SK-N-SH treated with all-trans-retinoic acid at 6 μM for 48 hours (cell line): ENCODE data around the gene LARGE1.

Source experiments
- ATAC-seq: fragments of 200-7000 bp; cut with Tn5 transposase; 3 replicates; pipeline ENCODE4 v1.9.1; 2020; ENCODE audit warnings: mild to moderate bottlenecking, moderate library complexity
- BACH2 ChIP-seq: fragments of 250-450 bp; sonication (Bioruptor Pico); IDR thresholded peaks from 2 replicates; pipeline ENCODE4 v1.9.0; 2021; ENCODE audit warnings: mild to moderate bottlenecking, borderline replicate concordance
- CREB5 ChIP-seq: fragments of 250-450 bp; sonication (Bioruptor Pico); IDR thresholded peaks from 2 replicates; pipeline ENCODE4 v1.5.1; 2020; ENCODE audit warnings: low read depth, mild to moderate bottlenecking, moderate library complexity
- CSDC2 ChIP-seq: fragments of 250-450 bp; sonication (Bioruptor Pico); IDR thresholded peaks from 2 replicates; pipeline ENCODE4 v1.5.0; 2020; ENCODE audit warnings: mild to moderate bottlenecking, moderate library complexity
- CSRNP3 ChIP-seq: fragments of 250-450 bp; sonication (Bioruptor Pico); IDR thresholded peaks from 2 replicates; pipeline ENCODE4 v1.5.1; 2021; ENCODE audit warnings: mild to moderate bottlenecking, moderate library complexity
- ESRRG ChIP-seq: fragments of 250-450 bp; sonication (Bioruptor Pico); IDR thresholded peaks from 2 replicates; pipeline ENCODE4 v1.6.1; 2021; ENCODE audit warnings: mild to moderate bottlenecking
- GLIS3 ChIP-seq: fragments of 250-450 bp; sonication (Bioruptor Pico); IDR thresholded peaks from 2 replicates; pipeline ENCODE4 v1.5.0; 2020; ENCODE audit warnings: mild to moderate bottlenecking, moderate library complexity
- OSR1 ChIP-seq: fragments of 250-450 bp; sonication (Bioruptor Pico); IDR thresholded peaks from 2 replicates; pipeline ENCODE4 v1.8.0; 2022; ENCODE audit warnings: moderate library complexity, mild to moderate bottlenecking, inconsistent platforms
- PPARA ChIP-seq: fragments of 250-450 bp; sonication (Bioruptor Pico); IDR thresholded peaks from 2 replicates; pipeline ENCODE4 v1.5.0; 2020; ENCODE audit warnings: mild to moderate bottlenecking, borderline replicate concordance
- RARB ChIP-seq: fragments of 250-450 bp; sonication (Bioruptor Pico); IDR thresholded peaks from 2 replicates; pipeline ENCODE4 v1.8.0; 2021; ENCODE audit warnings: mild to moderate bottlenecking, moderate library complexity
- SNAI2 ChIP-seq: fragments of 250-450 bp; sonication (Bioruptor Pico); IDR thresholded peaks from 2 replicates; pipeline ENCODE4 v1.5.0; 2020; ENCODE audit warnings: mild to moderate bottlenecking, moderate library complexity
- TOX ChIP-seq: fragments of 250-450 bp; sonication (Bioruptor Pico); IDR thresholded peaks from 2 replicates; pipeline ENCODE4 v1.8.0; 2021; ENCODE audit warnings: mild to moderate bottlenecking, moderate library complexity, borderline replicate concordance
- ZC3H10 ChIP-seq: fragments of 250-450 bp; sonication (Bioruptor Pico); IDR thresholded peaks from 2 replicates; pipeline ENCODE4 v1.5.1; 2021; ENCODE audit warnings: mild to moderate bottlenecking, moderate library complexity
- ZFP3 ChIP-seq: fragments of 250-450 bp; sonication (Bioruptor Pico); IDR thresholded peaks from 2 replicates; pipeline ENCODE4 v1.5.0; 2020; ENCODE audit warnings: mild to moderate bottlenecking, moderate library complexity
- ZFP30 ChIP-seq: fragments of 450-650 bp; formaldehyde crosslinking; IDR thresholded peaks from 2 replicates; pipeline ENCODE4 v1.5.0; 2022; ENCODE audit warnings: mild to moderate bottlenecking, moderate library complexity
- ZNF70 ChIP-seq: fragments of 450-650 bp; formaldehyde crosslinking; IDR thresholded peaks from 2 replicates; pipeline ENCODE4 v1.5.0; 2020; ENCODE audit warnings: mild to moderate bottlenecking, moderate library complexity
- ZNF8 ChIP-seq: fragments of 450-650 bp; formaldehyde crosslinking; IDR thresholded peaks from 2 replicates; pipeline ENCODE4 v1.5.0; 2020; ENCODE audit warnings: mild to moderate bottlenecking, moderate library complexity
- TF ChIP-seq, protein P1 (sequence below): fragments of 250-450 bp; sonication (Bioruptor Pico); IDR thresholded peaks from 2 replicates; pipeline ENCODE4 v1.8.0; 2020; ENCODE audit warnings: mild to moderate bottlenecking, moderate library complexity, borderline replicate concordance
- TF ChIP-seq, protein P2 (sequence below): fragments of 250-450 bp; sonication (Bioruptor Pico); IDR thresholded peaks from 2 replicates; pipeline ENCODE4 v1.5.0; 2020; ENCODE audit warnings: mild to moderate bottlenecking, moderate library complexity

The LARGE1 gene

DNA sequence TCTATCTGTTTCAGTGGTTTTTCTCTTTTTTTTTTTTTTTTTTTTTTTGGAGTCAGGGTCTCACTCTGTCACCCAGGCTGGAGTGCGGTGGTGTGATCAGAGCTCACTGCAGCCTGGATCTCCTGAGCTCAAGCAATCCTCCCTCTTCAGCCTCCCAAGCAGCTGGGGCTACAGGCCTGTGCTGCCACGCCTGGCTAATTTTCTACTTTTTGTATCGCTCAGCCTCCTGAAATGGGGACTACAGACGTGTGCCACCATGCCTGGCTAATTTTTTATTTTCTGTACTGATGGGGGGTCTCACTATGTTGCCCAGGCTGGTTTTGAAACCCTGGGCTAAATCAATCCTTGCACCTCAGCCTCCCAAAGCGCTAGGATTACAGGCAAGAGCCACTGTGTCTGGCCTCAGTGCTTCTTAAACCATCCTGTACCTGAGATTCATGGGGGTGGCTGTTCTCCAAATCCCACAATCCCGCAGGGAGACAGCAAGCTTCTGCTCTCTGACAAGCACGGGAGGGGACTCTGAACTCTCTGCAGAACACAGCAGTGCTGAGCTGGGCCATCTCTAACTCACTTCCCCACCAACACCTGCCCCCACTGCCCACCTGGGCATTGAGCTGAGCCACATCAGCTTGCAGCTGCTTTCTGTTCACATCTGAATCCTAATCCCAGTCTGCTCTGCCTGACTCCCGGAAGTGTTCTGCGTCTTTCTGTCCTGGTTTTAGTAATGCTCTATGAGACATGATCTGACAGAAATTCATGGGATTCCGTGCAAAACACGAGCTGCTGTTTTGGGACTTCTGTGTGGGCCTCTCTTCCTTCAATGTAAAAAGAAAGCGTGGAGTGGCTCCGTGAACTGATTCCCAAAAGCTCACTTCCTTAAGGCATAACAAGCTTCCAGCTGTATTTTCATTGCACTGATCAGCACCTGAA, 400.0 kb downstream of the LARGE1 start:
- TF ChIP-seq TOX (CRISPR knock-in tag) (no peak), GLIS3 (CRISPR knock-in tag) (no peak), PPARA (CRISPR knock-in tag) (no peak), CSRNP3 (CRISPR knock-in tag) (no peak), OSR1 (CRISPR knock-in tag) (no peak), ZNF8 (CRISPR knock-in tag) (no peak), BACH2 (CRISPR knock-in tag) (no peak)
- no peak for ATAC-seq

GRCh38 chr22:33519071-33519973, 401.0 kb downstream of the LARGE1 start:
- TF ChIP-seq RARB (CRISPR knock-in tag) = no peak
- TF ChIP-seq SNAI2 (CRISPR knock-in tag) = no peak
- no peak for TF ChIP-seq GLIS3 (CRISPR knock-in tag)
- no peak for TF ChIP-seq CSDC2 (CRISPR knock-in tag)
- TF ChIP-seq ESRRG (CRISPR knock-in tag) = no peak
- no peak for TF ChIP-seq ZFP3
- no peak for TF ChIP-seq ZFP30 (CRISPR knock-in tag)
- TF ChIP-seq CSRNP3 (CRISPR knock-in tag) = no peak
- no peak for TF ChIP-seq TOX (CRISPR knock-in tag)
- TF ChIP-seq ZNF70 (CRISPR knock-in tag) = no peak
- no peak for TF ChIP-seq CREB5
- TF ChIP-seq, protein P1, sequence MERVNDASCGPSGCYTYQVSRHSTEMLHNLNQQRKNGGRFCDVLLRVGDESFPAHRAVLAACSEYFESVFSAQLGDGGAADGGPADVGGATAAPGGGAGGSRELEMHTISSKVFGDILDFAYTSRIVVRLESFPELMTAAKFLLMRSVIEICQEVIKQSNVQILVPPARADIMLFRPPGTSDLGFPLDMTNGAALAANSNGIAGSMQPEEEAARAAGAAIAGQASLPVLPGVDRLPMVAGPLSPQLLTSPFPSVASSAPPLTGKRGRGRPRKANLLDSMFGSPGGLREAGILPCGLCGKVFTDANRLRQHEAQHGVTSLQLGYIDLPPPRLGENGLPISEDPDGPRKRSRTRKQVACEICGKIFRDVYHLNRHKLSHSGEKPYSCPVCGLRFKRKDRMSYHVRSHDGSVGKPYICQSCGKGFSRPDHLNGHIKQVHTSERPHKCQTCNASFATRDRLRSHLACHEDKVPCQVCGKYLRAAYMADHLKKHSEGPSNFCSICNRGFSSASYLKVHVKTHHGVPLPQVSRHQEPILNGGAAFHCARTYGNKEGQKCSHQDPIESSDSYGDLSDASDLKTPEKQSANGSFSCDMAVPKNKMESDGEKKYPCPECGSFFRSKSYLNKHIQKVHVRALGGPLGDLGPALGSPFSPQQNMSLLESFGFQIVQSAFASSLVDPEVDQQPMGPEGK (CRISPR knock-in tag) = no peak
- no peak for TF ChIP-seq ZC3H10 (CRISPR knock-in tag)
- no peak for TF ChIP-seq PPARA (CRISPR knock-in tag)
- TF ChIP-seq, all 23 proteins: peak for 0
- no peak for ATAC-seq

DNA sequence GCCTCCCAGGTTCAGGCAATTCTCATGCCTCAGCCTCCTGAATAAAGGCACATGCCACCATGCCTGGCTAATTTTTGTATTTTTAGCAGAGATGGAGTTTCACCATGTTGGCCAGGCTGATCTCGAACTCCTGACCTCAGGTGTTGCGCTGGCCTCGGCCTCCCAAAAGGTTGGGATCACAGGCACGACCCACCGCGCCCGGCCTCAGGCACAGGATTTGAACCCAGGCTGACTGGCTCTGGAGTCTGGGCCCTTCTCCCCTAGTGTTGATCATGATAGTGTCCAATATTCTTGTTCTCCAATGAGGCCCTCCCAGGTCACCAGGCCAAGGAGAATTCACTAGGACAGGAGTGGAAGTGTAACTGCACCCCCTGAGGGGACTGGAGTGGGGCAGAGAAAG, 401.9 kb downstream of the LARGE1 start:
- no peak for ATAC-seq
- TF ChIP-seq, protein P1 (CRISPR knock-in tag) = no peak
- TF ChIP-seq RARB (CRISPR knock-in tag) = no peak
- TF ChIP-seq BACH2 (CRISPR knock-in tag) = no peak
- TF ChIP-seq, protein P2, sequence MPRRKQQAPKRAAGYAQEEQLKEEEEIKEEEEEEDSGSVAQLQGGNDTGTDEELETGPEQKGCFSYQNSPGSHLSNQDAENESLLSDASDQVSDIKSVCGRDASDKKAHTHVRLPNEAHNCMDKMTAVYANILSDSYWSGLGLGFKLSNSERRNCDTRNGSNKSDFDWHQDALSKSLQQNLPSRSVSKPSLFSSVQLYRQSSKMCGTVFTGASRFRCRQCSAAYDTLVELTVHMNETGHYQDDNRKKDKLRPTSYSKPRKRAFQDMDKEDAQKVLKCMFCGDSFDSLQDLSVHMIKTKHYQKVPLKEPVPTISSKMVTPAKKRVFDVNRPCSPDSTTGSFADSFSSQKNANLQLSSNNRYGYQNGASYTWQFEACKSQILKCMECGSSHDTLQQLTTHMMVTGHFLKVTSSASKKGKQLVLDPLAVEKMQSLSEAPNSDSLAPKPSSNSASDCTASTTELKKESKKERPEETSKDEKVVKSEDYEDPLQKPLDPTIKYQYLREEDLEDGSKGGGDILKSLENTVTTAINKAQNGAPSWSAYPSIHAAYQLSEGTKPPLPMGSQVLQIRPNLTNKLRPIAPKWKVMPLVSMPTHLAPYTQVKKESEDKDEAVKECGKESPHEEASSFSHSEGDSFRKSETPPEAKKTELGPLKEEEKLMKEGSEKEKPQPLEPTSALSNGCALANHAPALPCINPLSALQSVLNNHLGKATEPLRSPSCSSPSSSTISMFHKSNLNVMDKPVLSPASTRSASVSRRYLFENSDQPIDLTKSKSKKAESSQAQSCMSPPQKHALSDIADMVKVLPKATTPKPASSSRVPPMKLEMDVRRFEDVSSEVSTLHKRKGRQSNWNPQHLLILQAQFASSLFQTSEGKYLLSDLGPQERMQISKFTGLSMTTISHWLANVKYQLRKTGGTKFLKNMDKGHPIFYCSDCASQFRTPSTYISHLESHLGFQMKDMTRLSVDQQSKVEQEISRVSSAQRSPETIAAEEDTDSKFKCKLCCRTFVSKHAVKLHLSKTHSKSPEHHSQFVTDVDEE (CRISPR knock-in tag) = no peak
- no peak for TF ChIP-seq ESRRG (CRISPR knock-in tag)
